ENCODE measurements around the gene TMEM53. TPM values are rescaled to one million over a fixed set of nuclear protein-coding genes. Genes with fewer than 3 reads are reported as not detected.

The TMEM53 gene
- total RNA-seq, 2 experiments from 2014 or later: 2.8 to 2.9 TPM

GRCh38 chr1:44641126-44642102 lies 32.9 kb downstream of the TMEM53 start:
- CTCF ChIA-PET: interaction anchor here (0.6 to 3.8 kb wide), 5 partner anchors 10 to 25 kb away, joined by 3 to 19 read pairs (median 5); no protein-coding TSS in a partner anchor
- POLR2A ChIA-PET: interaction anchor here (0.9 kb wide), 1 partner anchor 9 kb away, joined by 4 read pairs; no protein-coding TSS in a partner anchor

- POLR2A ChIA-PET: no interaction called here
- CTCF ChIA-PET: interaction anchor here (3.8 kb wide), 1 partner anchor 12 kb away, joined by 19 read pairs; no protein-coding TSS in a partner anchor
Measured at GRCh38 chr1:44640200-44640853, 34.0 kb downstream of the TMEM53 start.

GRCh38 chr1:44637702-44638411 lies 36.4 kb downstream of the TMEM53 start:
- CTCF ChIA-PET: interaction anchor here (3.8 kb wide), 1 partner anchor 15 kb away, joined by 19 read pairs; no protein-coding TSS in a partner anchor
- POLR2A ChIA-PET: no interaction called here

- POLR2A ChIA-PET: no interaction called here
- CTCF ChIA-PET: interaction anchor here (3.8 kb wide), 1 partner anchor 15 kb away, joined by 19 read pairs; no protein-coding TSS in a partner anchor
Measured at GRCh38 chr1:44636688-44637598, 37.3 kb downstream of the TMEM53 start.

- ChIA-PET POLR2A (no interaction called here), CTCF (no interaction called here)
Measured at GRCh38 chr1:44636083-44636687, 38.1 kb downstream of the TMEM53 start.

GRCh38 chr1:44635439-44635838 lies 38.8 kb downstream of the TMEM53 start:
- POLR2A ChIA-PET: no interaction called here
- CTCF ChIA-PET: interaction anchor here (1.0 to 2.0 kb wide), 2 partner anchors 16 to 17 kb away, joined by 3 to 6 read pairs; no protein-coding TSS in a partner anchor

GRCh38 chr1:44634606-44635189 lies 39.6 kb downstream of the TMEM53 start:
- ChIA-PET CTCF (interaction anchor here (1.0 to 2.0 kb wide), 2 partner anchors 17 to 18 kb away, joined by 3 to 6 read pairs; no protein-coding TSS in a partner anchor), POLR2A (no interaction called here)

- ChIA-PET POLR2A (interaction anchor here (1.0 to 2.4 kb wide), 6 partner anchors 9 to 89 kb away, joined by 4 to 9 read pairs (median 8); partner anchors contain the start of genes ARMH1 and TMEM53), CTCF (interaction anchor here (2.8 kb wide), 1 partner anchor 20 kb away, joined by 18 read pairs; no protein-coding TSS in a partner anchor)
Measured at GRCh38 chr1:44632598-44632997, 41.7 kb downstream of the TMEM53 start.

GRCh38 chr1:44631647-44632539 lies 42.4 kb downstream of the TMEM53 start:
- ChIA-PET POLR2A (interaction anchor here (0.6 to 2.4 kb wide), 14 partner anchors 10 to 368 kb away, joined by 3 to 9 read pairs (median 4); partner anchors contain the start of genes ARMH1 and TMEM53), CTCF (interaction anchor here (1.0 to 2.8 kb wide), 3 partner anchors 10 to 59 kb away, joined by 3 to 18 read pairs (median 5); no protein-coding TSS in a partner anchor)

GRCh38 chr1:44631333-44631646 lies 43.0 kb downstream of the TMEM53 start:
- POLR2A ChIA-PET: interaction anchor here (0.6 to 2.4 kb wide), 12 partner anchors 9 to 368 kb away, joined by 3 to 9 read pairs (median 4); partner anchors contain the start of genes ARMH1 and TMEM53

GRCh38 chr1:44630116-44630515 lies 44.2 kb downstream of the TMEM53 start:
- ChIA-PET CTCF (no interaction called here), POLR2A (no interaction called here)

More at GRCh38 chr1:44631333-44631646, 43.0 kb downstream of the TMEM53 start:
- CTCF ChIA-PET: interaction anchor here (0.6 to 2.8 kb wide), 5 partner anchors 10 to 253 kb away, joined by 3 to 18 read pairs (median 3); no protein-coding TSS in a partner anchor

- CTCF ChIA-PET: interaction anchor here (0.6 to 2.1 kb wide), 3 partner anchors 12 to 244 kb away, joined by 3 to 6 read pairs (median 3); no protein-coding TSS in a partner anchor
- POLR2A ChIA-PET: no interaction called here
Measured at GRCh38 chr1:44628962-44629756, 45.1 kb downstream of the TMEM53 start.

GRCh38 chr1:44625348-44625747 lies 48.9 kb downstream of the TMEM53 start:
- CTCF ChIA-PET: no interaction called here
- POLR2A ChIA-PET: no interaction called here

- POLR2A ChIA-PET: no interaction called here
- CTCF ChIA-PET: no interaction called here
Measured at GRCh38 chr1:44624268-44624901, 49.9 kb downstream of the TMEM53 start.

- ChIA-PET CTCF (no interaction called here), POLR2A (interaction anchor here (1.3 kb wide), 1 partner anchor 10 kb away, joined by 3 read pairs; no protein-coding TSS in a partner anchor)
Measured at GRCh38 chr1:44621841-44622286, 52.4 kb downstream of the TMEM53 start.
